Measurements from ENCODE around the gene RCCD1.

Gene RCCD1

DNA sequence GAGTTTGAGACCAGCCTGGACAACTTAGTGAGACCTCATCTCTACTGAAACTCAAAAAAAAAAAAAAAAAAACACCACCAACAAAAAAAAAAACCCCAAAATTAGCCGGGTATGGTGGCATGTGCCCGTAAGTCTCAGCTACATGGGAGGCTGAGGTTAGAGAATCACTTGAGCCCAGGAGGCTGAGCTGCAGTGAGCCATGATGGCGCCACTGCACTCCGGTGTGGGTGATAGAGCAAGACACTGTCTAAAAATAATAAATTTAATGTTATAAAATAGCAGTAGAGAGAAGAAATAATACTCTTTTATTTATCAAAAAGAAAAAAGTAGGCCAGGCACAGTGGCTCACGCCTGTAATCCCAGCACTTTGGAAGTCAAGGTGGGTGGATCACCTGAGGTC lies 17.4 kb downstream of the RCCD1 start:
- DNase-seq, result no peak

DNA sequence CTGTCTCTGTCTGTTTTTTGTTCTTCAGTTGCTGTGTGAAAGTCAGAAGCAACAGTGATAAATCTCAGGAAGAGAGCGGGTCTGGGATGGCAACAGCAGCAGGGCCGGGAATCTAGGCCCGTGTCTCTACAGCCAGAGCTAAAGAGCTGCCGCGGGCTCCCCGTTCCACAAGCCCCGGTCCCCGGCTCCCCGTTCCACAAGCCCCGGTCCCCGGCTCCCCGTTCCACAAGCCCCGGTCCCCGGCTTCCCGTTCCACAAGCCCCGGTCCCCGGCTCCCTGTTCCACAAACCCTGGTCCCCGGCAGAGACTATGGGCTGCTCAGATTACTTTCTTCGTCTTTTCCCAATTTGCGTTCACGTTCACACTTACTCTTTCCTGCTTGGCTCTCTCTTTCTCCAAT lies 19.5 kb downstream of the RCCD1 start:
- DNase-seq, result no peak

DNA sequence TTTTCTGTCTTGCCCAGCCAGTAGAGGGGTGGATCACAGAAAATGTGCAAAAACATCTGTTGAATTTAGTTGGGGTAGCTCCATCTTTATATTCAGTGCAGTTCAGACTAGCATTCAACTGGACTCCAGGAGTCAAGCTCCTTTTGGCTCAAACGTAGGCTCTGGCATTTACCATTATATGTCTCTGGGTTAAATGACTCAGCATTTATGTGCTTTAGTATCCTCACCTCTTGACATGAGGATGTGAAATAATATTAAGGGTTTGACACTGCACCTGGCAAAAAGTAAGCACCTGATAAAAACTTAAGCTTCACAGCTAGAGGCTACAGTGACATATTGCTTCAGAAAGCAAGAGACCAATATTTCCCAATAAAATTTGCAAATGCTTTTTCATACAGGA lies 24.9 kb downstream of the RCCD1 start:
- no peak for DNase-seq

DNA sequence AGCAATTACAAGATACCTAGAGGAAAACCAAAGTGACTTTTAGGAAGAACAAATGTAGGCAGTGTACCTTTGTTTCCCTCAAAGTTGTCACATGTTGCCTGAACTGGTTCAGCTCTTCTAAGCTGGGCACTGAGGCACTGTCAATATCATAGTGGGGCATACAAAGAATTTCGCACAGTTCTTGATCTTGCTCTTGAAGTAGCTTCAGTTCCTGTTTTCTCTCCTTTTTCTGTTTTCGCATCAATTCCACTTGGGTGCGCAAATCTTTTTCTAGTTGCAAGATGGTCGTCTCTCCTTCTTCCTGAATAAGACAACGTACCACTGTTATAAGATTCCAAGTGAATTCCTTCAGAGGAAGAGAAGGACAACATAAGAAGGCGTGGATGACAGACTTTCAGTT lies 27.0 kb downstream of the RCCD1 start:
- DNase-seq, result no peak

DNA sequence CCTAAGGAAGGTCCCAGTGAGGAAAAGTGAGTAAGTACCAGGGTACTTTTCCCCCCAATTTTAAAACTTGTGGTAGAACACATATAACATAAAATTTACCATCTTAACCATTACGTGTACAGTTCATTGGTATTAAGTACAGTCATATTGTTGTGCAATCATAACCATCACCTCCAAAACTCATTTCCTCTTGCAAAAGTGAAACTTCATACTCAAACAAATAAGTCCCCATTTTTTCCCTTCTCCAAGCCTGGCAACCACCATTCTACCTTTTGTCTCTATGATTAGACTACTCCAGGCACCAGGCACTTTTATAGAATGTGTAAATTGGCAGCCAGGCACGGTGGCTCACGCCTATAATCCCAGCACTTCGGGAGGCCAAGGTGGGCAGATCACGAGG lies 27.5 kb downstream of the RCCD1 start:
- DNase-seq, result no peak

DNA sequence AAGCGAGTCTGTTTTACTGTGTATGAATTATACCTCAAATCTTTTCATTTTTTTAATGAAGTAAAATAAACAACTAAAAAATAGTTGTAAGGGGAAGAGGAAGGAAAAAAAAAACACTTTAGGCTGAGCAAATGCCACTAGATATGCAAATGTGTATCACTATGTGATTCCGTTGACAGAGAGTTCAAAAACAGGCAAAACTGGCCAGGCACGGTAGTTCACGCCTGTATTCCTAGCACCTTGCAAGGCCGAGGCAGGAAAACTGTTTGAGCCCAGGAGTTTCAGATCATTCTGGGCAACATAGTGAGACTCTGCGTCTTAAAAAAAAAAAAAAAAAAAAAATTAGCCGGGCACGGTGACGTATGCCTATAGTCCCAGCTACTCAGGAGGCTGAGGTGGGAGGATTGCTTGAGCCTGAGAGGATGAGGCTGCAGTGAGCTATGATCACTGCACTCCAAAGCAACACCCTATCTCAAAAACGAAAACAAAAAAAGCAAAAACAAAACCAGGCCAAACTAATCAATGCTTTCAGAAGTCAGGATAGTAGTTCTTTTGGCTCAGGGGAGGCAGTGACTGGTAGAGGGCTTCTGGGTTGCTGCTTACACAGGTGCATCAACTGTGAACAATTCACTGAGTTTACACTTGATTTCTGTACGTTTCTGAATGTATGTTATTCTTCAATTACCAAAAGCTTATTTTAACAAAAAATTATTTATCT lies 32.3 kb downstream of the RCCD1 start:
- no peak for DNase-seq

- DNase-seq, result no peak
These were observed 33.0 kb downstream of the RCCD1 start for GRCh38 chr15:90987561-90988141.

DNA sequence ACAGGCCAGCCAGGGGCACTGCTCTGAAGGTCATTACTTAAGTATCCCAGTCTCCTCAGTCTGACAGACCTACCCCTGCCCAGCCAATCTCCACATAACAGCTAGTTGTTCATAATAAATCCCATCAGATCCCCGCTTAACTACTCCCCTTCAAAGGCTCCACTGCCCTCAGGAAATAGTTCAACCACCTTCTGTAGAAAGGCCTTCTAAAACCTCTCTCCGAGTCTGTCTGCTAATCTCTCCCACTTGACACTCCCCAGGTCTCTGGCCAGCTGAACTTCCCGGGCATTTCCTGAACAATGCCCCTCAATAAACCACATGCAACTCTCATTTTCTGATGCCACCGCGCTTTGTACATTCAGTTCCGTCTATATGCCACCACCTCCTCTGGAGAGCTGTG lies 33.6 kb downstream of the RCCD1 start:
- no peak for DNase-seq

GRCh38 chr15:90989040-90989768 lies 34.5 kb downstream of the RCCD1 start:
- DNase-seq, result peak; percentile 13

- no peak for DNase-seq
These were observed 35.8 kb downstream of the RCCD1 start for GRCh38 chr15:90990446-90990845.

GRCh38 chr15:90991587-90992285 lies 37.1 kb downstream of the RCCD1 start:
- peak; percentile 43 for DNase-seq

- DNase-seq, result no peak
These were observed 39.4 kb downstream of the RCCD1 start for GRCh38 chr15:90994059-90994416.

GRCh38 chr15:90994417-90995311 lies 40.0 kb downstream of the RCCD1 start, which contains the start of gene PRC1:
Gene PRC1, minus strand, starts transcription at chr15:90994535. Its CDS starts 118 bp downstream, at chr15:90994417.
- DNase-seq, result peak; percentile 99

DNA sequence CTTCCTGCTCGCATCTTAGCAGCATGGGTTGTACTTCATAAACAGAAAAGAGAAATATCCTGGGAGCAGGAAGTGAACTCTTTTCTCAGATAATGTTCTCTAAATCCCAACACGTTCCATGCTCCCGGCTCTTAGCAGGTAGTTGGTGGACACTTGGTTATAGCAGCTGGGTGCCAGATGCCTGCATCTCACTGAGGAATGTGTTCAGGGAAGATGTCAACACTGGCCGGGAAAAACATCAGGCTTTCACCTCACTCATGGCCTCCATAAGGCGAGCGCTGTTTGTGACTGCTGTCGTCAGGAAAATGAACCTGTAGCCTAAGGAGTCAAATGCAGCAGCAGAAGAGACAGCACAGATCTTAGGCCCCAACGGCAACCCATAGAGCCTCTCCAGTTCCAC lies 44.1 kb downstream of the RCCD1 start:
- no peak for DNase-seq

DNA sequence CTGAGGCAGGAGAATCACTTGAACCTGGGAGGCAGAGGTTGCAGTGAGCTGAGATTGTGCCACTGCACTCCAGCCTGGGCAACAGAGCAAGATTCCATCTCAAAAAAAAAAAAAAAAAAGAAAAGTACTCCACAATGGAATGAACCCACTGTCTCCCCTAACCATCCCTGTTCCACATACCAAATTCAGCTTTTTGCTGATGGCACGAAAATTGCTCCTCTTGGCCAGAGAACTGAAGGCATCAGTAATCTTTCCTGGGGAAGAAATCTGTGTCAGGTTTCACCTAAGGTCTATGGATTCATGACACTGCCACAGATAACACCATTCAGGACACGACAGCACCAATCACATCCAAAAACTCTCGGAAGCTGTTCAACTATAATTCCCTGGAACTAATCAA lies 46.5 kb downstream of the RCCD1 start:
- DNase-seq, result no peak

GRCh38 chr15:91007266-91007665 lies 52.6 kb downstream of the RCCD1 start:
- DNase-seq, result no peak
